T-cell (primary cell): ENCODE data around the gene KHDRBS2. TPM values are rescaled to one million over a fixed set of nuclear protein-coding genes. Genes with fewer than 3 reads are reported as not detected.

Experiments used
- ATAC-seq, 4 experiments: fragments of 200-7000 bp in 3 of 4; fragments of 150-1000 bp in 1 of 4; cut with Tn5 transposase; replicated peaks in 1 of 4; 1 replicate in 3 of 4; 2 replicates in 1 of 4; pipeline ENCODE4 v1.10.0; 2021; ENCODE audit warnings: moderate library complexity in 3 of 4, mild to moderate bottlenecking in 2 of 4, moderate number of reproducible peaks in 1 of 4
- CTCF ChIA-PET, 2 donors: fragments of 300-600 bp; sonication (Branson Sonifier 250); formaldehyde crosslinking; loops; one replicate each; lab custom pipeline; 2022; ENCODE audit warnings: antibody characterized with exemption in 2 of 2; lab: Charles Lee
- POLR2A ChIA-PET, 2 donors: fragments of 300-600 bp; sonication (Branson Sonifier 250); formaldehyde crosslinking; loops; one replicate each; lab custom pipeline; 2022; ENCODE audit warnings: antibody characterized with exemption in 2 of 2; lab: Charles Lee
- DNase-seq, 35 experiments: peaks; one replicate each; pipeline versions ENCODE4 v3.0.0 to v3.0.0-alpha.2; 2013 to 2023
- H3K27ac ChIP-seq: one replicate; pipeline ENCODE4 v1.5.1; 2013; ENCODE audit warnings: low read length
- H3K27me3 ChIP-seq, 2 experiments: replicated peaks in 1 of 2; 1 replicate in 1 of 2; 2 replicates in 1 of 2; pipeline versions ENCODE4 v1.6.1 to v1.7.0; 2013; ENCODE audit warnings: low read length in 1 of 2, mixed read lengths in 1 of 2; ENCODE audit not compliant: control insufficient read depth in 2 of 2, insufficient read depth in 2 of 2; ENCODE audit errors: extremely low read depth in 1 of 2
- H3K36me3 ChIP-seq, 2 donors: 1 replicate in 1 of 2; 2 replicates in 1 of 2; pipeline versions ENCODE4 v1.6.1 to v1.7.0; 2013; ENCODE audit warnings: low read length in 1 of 2; ENCODE audit not compliant: control insufficient read depth in 2 of 2, insufficient read depth in 1 of 2; ENCODE audit errors: extremely low read depth in 1 of 2
- H3K4me1 ChIP-seq, 2 experiments: 1 replicate in 1 of 2; 2 replicates in 1 of 2; pipeline versions ENCODE4 v1.6.1 to v1.7.0; 2013; ENCODE audit warnings: low read length in 2 of 2, mixed read lengths in 1 of 2; ENCODE audit not compliant: insufficient read depth in 2 of 2, control insufficient read depth in 1 of 2; ENCODE audit errors: extremely low read depth in 1 of 2
- H3K4me3 ChIP-seq, 2 donors: 1 replicate in 1 of 2; 2 replicates in 1 of 2; pipeline versions ENCODE4 v1.5.1 to v1.7.0; 2013; ENCODE audit warnings: mild to moderate bottlenecking in 2 of 2, low read length in 1 of 2, moderate library complexity in 1 of 2; ENCODE audit not compliant: control insufficient read depth in 1 of 2; ENCODE audit errors: extremely low read depth in 1 of 2
- H3K9me3 ChIP-seq: 2 replicates; pipeline ENCODE4 v1.7.0; 2013
- H3K27ac Mint-ChIP-seq, 2 donors: one replicate each; pipeline ENCODE4 v1.8.0; 2020 to 2021; ENCODE audit warnings: mild to moderate bottlenecking in 2 of 2, mixed read lengths in 2 of 2
- H3K27me3 Mint-ChIP-seq, 2 donors: one replicate each; pipeline ENCODE4 v1.8.0; 2021 to 2022; ENCODE audit warnings: mixed read lengths in 2 of 2
- H3K36me3 Mint-ChIP-seq: one replicate; pipeline ENCODE4 v1.8.0; 2021; ENCODE audit warnings: mixed read lengths
- H3K4me1 Mint-ChIP-seq, 3 donors: one replicate each; pipeline ENCODE4 v1.8.0; 2020 to 2022; ENCODE audit warnings: mixed read lengths in 3 of 3, mild to moderate bottlenecking in 1 of 3
- H3K4me3 Mint-ChIP-seq, 3 donors: one replicate each; pipeline ENCODE4 v1.8.0; 2020 to 2022; ENCODE audit warnings: mild to moderate bottlenecking in 3 of 3, mixed read lengths in 3 of 3, moderate library complexity in 3 of 3
- H3K9me3 Mint-ChIP-seq, 3 donors: one replicate each; pipeline ENCODE4 v1.8.0; 2020 to 2022; ENCODE audit warnings: mixed read lengths in 3 of 3
- WGBS: methylation state at CpG from one replicate; pipeline ENCODE4 v1.1.5; 2013; ENCODE audit warnings: missing lambda C conversion rate; ENCODE audit not compliant: insufficient coverage; 5-methylcytosine and 5-hydroxymethylcytosine counted together
- total RNA-seq, 35 experiments: library from RNA in 6 of 35; stranded (reverse) in 6 of 35; fragments of 120-200 nt in 1 of 35; gene quantifications; one replicate each; pipeline versions ENCODE4 v1.2.1 to v1.2.4 and lab custom pipeline; 2013 to 2026

The KHDRBS2 gene
- total RNA-seq, 5 donors from 2014 or later (not counting 1 experiment from before 2014, with no cell fraction given) = 0.18 to 0.49 TPM; not detected in 3

DNA sequence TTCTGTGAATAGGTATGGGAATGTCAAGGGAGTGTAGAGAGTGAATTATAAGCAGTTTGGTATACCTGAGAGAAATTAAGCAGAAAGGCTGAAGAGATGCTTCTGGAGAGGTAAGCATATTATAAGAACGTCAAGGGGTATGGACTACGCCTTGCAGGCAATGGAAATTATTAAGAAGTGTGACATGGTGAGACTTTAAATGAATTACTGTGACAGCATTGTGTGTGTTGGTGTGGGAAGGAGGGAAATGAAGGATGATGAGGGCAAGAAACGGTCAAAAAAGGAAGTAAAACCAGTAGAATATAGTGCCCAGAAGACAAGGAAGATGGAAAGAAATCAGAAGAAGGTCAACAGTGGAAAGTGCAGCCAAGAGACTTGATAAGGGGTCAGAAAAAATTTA lies 5.9 kb downstream of the KHDRBS2 start:
- DNase-seq = no peak
- Histone ChIP-seq H3K4me1 (peaks cover 0 to under 1% of the 10 kb centered on the region in 2 experiments), H3K36me3 (no peaks in the 10 kb centered on the region), H3K27ac (no peak overlapping the region), H3K27me3 (no peaks in the 10 kb centered on the region), H3K4me3 (no peak overlapping the region), H3K9me3 (no peaks in the 10 kb centered on the region)
- Mint-ChIP-seq H3K4me1 (no peaks in the 10 kb centered on the region), H3K27me3 (peaks cover under 1 to 2% of the 10 kb centered on the region in 2 donors), H3K4me3 (no peak overlapping the region), H3K36me3 (no peaks in the 10 kb centered on the region), H3K27ac (no peak overlapping the region), H3K9me3 (peaks cover 0 to 3% (median 2%) of the 10 kb centered on the region in 3 donors)
- WGBS = 78% methylated on average over 3 of the region's 3 CpGs
- no peak for ATAC-seq
- POLR2A ChIA-PET = no interaction called here
- CTCF ChIA-PET = no interaction called here

DNA sequence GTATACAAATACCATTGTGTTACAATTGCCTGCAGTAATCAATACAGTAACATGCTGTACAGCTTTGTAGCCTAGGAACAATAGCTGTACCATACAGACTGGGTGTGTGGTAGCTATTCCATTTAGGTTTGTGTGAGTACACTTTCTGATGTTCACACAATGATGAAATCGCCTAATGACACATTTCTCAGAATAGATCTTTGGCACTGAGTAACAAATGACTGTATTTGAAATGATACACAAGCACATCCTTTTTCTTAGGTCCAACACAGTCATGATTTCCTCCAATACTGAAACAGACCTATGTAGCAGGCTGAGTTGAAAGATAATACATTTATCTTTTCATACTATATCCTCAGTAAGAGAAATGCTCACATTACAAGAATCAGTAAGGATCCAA lies 13.9 kb downstream of the KHDRBS2 start:
- no peak overlapping the region for H3K4me3 ChIP-seq
- H3K4me1 ChIP-seq = no peaks in the 10 kb centered on the region
- no peaks in the 10 kb centered on the region for H3K9me3 ChIP-seq
- H3K36me3 Mint-ChIP-seq = no peaks in the 10 kb centered on the region
- no peak overlapping the region for H3K4me3 Mint-ChIP-seq
- H3K27ac Mint-ChIP-seq = no peak overlapping the region
- no peak overlapping the region for H3K27ac ChIP-seq
- H3K27me3 ChIP-seq = no peaks in the 10 kb centered on the region
- H3K4me1 Mint-ChIP-seq = no peaks in the 10 kb centered on the region
- H3K36me3 ChIP-seq = no peaks in the 10 kb centered on the region
- no peak for ATAC-seq
- no CpG with 5 or more reads among the region's 1 CpG for WGBS
- DNase-seq = no peak
- CTCF ChIA-PET = no interaction called here
- POLR2A ChIA-PET = no interaction called here
- H3K9me3 Mint-ChIP-seq = peaks cover 0 to 5% (median 3%) of the 10 kb centered on the region in 3 donors
- no peaks in the 10 kb centered on the region for H3K27me3 Mint-ChIP-seq

DNA sequence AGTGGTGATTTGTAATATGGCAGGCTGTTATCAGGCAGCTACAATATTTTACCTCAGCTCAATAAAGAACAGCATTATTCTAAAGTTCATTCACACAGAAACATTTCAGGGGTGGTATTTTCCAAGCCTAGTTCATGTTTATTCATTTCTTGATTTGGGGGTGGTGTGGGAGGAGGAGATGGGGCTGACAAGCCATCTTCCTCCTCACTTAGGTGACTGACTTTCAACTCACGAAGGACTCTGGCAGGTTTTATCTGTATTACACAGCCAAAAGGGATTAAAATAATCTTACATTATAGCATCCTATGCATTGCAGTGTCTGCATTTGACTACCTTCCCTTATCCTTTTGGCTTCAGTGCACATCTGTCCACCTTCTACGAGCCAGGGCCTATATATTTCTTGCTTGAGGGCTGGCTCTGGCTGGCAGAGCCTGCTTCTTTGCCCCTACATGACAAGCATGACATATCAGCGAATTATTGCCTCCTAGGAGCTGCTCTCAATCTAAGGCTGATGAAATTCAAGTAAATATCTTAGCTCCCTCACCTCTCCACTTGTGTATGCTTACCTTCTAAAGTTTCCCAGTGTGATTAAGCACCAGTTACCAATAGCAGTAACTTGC lies 20.0 kb downstream of the KHDRBS2 start:
- ChIA-PET POLR2A (interaction anchor here in 1 of 2 donors (0.6 kb wide), 1 partner anchor 19 kb away, joined by 3 read pairs; no protein-coding TSS in a partner anchor), CTCF (no interaction called here)
- Histone ChIP-seq H3K27me3 (no peaks in the 10 kb centered on the region), H3K9me3 (no peaks in the 10 kb centered on the region), H3K36me3 (no peaks in the 10 kb centered on the region), H3K4me3 (no peak overlapping the region), H3K4me1 (no peaks in the 10 kb centered on the region), H3K27ac (no peak overlapping the region)
- no peak overlapping the region for H3K27ac Mint-ChIP-seq
- DNase-seq (no peak), ATAC-seq (no peak)
- H3K4me1 Mint-ChIP-seq = no peaks in the 10 kb centered on the region
- H3K4me3 Mint-ChIP-seq = no peak overlapping the region
- WGBS = 0% methylated on average over 1 of the region's 3 CpGs
- peaks cover 0 to 2% (median 0%) of the 10 kb centered on the region in 3 donors for H3K9me3 Mint-ChIP-seq
- H3K27me3 Mint-ChIP-seq = no peaks in the 10 kb centered on the region
- no peaks in the 10 kb centered on the region for H3K36me3 Mint-ChIP-seq

DNA sequence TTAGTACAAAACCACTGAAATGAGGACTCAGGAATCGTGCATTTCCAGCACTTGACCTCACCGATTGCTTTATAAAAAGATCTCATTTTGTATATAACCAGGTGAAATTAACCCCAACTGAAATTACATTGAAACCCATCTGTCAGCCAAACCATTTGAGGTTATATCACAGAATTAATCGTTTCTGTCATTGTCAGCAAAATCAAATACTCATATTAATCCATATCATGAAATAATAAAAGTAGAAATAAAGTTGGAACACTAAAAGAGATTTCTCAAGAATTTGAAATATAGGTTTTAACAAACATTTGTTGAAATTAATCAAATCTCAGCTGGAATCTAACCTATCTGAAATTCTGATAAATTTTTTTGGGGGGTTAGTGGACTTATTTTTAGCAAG lies 23.7 kb downstream of the KHDRBS2 start:
- Mint-ChIP-seq H3K36me3 (no peaks in the 10 kb centered on the region), H3K4me1 (no peaks in the 10 kb centered on the region), H3K27ac (no peak overlapping the region), H3K27me3 (no peaks in the 10 kb centered on the region), H3K9me3 (peaks cover 0 to 5% (median 0%) of the 10 kb centered on the region in 3 donors), H3K4me3 (no peak overlapping the region)
- ATAC-seq (no peak), DNase-seq (no peak)
- Histone ChIP-seq H3K9me3 (no peaks in the 10 kb centered on the region), H3K36me3 (no peaks in the 10 kb centered on the region), H3K27ac (no peak overlapping the region), H3K27me3 (no peaks in the 10 kb centered on the region), H3K4me3 (no peak overlapping the region), H3K4me1 (no peaks in the 10 kb centered on the region)
- ChIA-PET POLR2A (no interaction called here), CTCF (no interaction called here)
- 88% methylated on average over 2 of the region's 3 CpGs for WGBS

DNA sequence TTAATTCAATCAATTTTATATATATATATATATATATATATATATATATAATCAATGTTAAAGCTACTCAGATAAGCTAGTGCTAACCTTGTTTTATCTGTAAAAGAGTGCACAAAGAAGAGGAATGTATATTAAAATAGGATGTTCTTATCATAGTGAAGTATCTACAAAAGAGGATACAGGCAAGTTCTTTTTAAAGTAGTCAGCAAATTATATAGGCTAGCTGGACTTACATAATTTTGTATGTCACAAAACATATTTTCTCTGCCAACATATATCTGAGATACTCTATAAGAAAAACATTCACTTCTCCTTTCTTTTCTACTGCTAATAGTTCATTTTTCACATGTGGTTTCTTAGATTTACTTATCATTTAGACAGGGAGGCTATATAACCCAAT lies 39.9 kb downstream of the KHDRBS2 start:
- no peak overlapping the region for H3K4me3 ChIP-seq
- CTCF ChIA-PET = no interaction called here
- H3K27ac ChIP-seq = no peak overlapping the region
- Mint-ChIP-seq H3K27ac (no peak overlapping the region), H3K4me1 (no peaks in the 10 kb centered on the region), H3K9me3 (peaks cover 0 to 8% (median 6%) of the 10 kb centered on the region in 3 donors), H3K27me3 (no peaks in the 10 kb centered on the region), H3K36me3 (no peaks in the 10 kb centered on the region), H3K4me3 (no peak overlapping the region)
- no peaks in the 10 kb centered on the region for H3K36me3 ChIP-seq
- DNase-seq = no peak
- no peaks in the 10 kb centered on the region for H3K9me3 ChIP-seq
- no peaks in the 10 kb centered on the region for H3K4me1 ChIP-seq
- ATAC-seq = no peak
- POLR2A ChIA-PET = interaction anchor here in 1 of 2 donors (0.5 kb wide), 1 partner anchor 20 kb away, joined by 3 read pairs; no protein-coding TSS in a partner anchor
- H3K27me3 ChIP-seq = no peaks in the 10 kb centered on the region

DNA sequence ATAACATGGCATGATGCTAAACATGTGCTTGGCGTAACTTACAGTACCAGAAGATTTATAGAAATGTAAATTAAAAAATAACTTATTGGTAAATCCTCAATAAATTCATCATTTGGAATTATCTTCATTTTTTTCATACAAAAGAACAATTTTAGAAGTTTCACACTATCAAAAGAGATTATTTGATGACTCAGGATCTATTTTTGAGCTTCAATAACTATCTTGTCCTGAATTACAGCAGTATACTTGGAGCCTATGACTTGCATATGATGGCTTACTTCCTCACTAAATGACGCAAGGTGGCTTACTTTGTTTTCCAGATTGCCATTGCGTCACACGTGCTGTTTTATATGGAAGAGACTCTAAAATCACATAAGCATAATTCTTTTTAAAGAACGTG lies 49.2 kb downstream of the KHDRBS2 start:
- H3K9me3 ChIP-seq = no peaks in the 10 kb centered on the region
- H3K27ac Mint-ChIP-seq = no peak overlapping the region
- DNase-seq (no peak), ATAC-seq (no peak)
- H3K9me3 Mint-ChIP-seq = peaks cover 0 to 6% (median 2%) of the 10 kb centered on the region in 3 donors
- H3K27me3 Mint-ChIP-seq = no peaks in the 10 kb centered on the region
- ChIA-PET POLR2A (no interaction called here), CTCF (no interaction called here)
- no peak overlapping the region for H3K4me3 Mint-ChIP-seq
- H3K4me1 Mint-ChIP-seq = no peaks in the 10 kb centered on the region
- no peaks in the 10 kb centered on the region for H3K4me1 ChIP-seq
- H3K4me3 ChIP-seq = no peak overlapping the region
- no peak overlapping the region for H3K27ac ChIP-seq
- no peaks in the 10 kb centered on the region for H3K27me3 ChIP-seq
- no peaks in the 10 kb centered on the region for H3K36me3 Mint-ChIP-seq
- H3K36me3 ChIP-seq = no peaks in the 10 kb centered on the region
- WGBS = no CpG with 5 or more reads among the region's 5 CpGs
